D341Med (cell line): ENCODE results near the gene LRRC15.

ENCODE experiments used
- DNase-seq: peaks from one replicate; pipeline ENCODE4 v3.0.0; 2012; ENCODE audit warnings: low spot score

The LRRC15 gene

DNA sequence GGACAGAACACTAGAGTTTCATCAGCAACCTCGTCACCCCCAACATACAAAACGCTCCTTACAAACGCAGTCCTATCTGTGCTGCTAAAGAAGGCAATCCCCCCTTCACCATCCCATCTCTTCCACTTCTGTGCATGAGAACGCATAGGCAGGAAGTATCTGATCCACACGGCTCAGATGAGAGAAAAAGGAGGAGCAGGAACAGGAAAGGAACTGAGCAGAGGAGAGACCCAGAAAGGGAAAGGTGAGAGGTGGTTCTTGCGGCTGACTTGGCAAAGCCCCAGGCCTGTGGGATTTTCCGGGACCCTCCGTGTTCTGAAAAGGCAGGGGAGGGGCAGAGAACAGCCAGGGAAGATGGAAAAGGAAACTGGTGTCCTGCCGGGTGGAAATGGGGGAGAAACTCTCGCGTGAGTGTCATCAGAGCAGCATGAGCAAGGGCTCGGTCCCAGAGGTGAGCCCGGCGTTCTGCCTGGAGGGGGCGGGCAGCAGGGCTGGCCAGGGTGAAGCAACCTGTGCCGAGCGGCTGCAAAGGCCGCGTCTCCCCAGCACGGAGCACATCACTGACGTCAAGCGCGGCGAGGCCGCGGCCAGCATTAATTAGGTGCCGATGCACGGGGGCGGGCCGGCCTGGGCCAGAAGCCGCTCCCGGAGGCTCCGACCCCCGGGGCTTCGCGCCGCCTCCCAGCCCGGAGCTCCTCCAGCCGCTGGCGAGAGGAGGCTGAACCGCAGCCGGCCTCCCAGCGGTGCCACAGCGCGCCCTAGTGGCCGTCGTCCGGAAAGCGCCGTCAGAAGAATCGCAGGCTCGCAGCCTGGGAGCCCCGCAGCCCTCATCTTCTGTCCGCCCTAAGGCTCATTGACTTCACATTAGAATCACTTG lies 54.2 kb downstream of the LRRC15 start:
- peak; percentile 95 for DNase-seq

DNA sequence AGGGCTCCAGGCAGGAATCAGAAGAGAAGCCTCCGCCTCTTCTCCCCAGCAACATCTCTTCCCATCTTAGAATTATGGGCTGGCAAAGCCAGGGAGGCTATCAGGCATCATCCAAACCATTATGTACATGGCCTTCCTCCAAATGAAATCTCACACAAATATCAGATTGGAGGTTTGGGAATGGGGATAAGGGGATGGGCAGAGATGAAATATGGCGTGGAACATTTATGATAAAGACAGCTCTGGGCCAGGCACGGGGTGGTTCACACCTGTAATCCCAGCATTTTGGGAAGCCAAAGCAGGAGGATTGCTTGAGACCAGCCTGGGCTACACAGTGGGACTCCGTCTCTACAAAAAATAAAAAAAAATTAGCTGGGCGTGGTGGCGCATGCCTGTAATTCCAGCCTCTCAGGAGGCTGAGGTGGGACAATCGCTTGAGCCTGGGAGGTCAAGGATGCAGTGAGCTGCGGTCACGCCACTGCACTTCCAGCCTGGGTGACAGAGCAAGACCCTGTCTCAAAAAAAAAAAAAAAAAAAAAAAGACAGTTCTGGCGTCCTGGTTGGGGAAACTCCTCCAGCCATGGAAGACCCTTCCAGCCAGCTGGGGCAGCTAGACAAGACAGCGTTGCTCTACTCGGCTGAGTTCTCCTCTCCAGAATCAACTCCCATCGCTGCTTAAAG lies 55.0 kb downstream of the LRRC15 start:
- no peak for DNase-seq

DNA sequence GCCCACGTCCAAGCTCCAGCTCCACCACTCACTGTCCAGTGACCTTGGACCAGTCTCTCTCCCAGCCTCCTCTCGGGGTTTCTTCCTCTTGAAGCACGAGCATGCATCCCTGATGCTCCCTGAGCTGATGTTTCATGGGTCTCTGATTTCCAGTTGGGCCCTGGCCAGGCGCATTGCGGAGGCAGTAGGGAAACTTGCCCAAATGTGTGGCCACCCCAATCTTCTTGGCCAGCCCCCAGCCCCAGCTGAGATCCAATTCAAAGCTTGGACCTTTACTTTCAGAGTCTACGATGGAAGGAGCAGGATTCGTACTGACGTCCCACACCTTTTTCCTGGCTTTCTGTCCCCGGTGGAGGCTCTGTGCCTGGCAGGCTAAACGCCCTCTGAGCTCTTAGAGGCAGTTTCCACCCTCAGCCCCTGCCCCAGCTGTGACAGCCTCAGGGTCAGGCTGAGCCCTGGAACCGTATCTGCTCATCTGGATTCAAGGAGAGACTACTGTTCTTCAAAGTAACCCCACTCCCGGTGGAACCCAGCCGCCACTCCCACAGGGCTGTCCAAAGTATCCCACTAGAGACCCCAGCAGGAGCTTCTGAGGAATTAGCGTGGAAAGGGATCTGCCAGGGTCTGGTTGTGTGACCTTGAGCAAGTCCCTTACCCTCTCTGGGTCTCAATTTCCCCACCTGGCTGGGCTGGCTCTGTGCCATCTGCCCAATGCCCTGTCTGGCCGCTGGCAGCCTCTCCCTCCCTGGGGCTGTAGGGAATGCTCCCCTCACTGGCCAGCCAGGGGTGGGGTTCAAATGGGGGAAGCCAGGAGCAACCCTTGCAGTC lies 55.8 kb downstream of the LRRC15 start:
- DNase-seq, result no peak

DNA sequence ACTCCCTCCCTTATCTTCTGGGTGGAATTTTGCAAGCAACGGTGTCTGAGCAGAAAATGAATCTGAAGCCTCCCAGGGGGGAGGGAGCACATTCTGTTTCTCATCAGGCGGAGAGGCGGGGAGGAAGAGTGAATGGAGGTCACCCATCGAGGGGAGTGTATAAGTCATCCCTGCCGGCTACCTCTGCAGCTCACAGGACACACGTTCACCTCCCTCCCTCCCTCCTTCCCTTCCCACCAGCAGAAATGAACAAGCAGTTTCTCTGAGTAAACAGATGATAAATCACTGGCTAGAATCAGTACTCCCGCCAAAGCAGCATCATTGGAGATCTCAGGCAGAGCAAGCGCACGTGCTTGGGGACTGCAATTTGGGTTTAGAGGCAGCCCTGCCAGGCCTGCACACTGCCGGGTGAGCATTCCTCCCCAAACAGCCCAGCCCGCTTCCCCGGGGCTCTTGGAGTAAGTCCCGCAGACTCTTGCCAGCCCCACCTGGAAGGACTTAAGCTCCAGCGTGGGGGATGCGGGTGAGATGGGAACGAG lies 56.7 kb downstream of the LRRC15 start:
- DNase-seq, result no peak

DNA sequence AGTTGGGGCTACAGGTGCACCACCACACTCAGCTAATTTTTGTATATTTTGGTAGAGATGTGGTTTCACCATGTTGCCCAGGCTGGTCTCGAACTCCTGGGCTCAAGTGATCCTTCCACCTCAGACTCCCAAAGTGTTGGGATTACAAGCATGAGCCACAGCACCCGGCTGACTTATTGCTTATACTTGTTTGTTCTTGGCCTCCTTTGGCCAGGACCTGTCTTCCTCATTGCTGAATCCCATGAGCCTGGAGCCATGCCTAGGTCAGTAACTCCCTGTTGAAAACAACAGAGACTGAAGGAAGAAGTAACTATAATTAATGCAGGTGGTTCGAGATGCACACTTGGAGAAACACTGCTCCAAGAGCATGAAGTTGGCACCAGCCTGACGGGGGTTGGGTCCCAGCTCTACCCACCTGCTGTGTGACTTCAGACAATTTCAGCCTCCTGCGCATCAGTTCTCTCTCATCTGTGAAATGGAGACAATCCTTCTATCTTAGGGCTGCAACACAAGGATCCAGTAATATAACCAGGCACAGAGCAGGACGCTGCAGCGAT lies 57.3 kb downstream of the LRRC15 start:
- no peak for DNase-seq

DNA sequence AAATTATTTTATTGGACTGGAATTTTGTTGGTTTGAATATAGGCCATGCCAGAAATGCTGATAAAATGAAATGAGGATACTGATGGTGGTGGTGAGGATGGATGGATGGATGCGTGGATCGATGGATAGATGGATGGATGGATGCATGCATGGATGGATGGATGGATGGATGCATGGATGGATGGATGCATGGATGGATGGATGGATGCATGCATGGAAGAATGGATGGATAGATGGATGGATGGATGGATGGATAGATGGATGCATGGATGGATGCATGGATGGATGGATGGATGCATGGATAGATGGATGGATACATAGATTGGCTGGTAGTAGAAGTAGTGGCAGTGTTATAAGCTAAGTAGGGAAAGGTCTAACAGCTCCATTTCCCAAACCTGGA lies 58.5 kb downstream of the LRRC15 start:
- DNase-seq, result no peak

DNA sequence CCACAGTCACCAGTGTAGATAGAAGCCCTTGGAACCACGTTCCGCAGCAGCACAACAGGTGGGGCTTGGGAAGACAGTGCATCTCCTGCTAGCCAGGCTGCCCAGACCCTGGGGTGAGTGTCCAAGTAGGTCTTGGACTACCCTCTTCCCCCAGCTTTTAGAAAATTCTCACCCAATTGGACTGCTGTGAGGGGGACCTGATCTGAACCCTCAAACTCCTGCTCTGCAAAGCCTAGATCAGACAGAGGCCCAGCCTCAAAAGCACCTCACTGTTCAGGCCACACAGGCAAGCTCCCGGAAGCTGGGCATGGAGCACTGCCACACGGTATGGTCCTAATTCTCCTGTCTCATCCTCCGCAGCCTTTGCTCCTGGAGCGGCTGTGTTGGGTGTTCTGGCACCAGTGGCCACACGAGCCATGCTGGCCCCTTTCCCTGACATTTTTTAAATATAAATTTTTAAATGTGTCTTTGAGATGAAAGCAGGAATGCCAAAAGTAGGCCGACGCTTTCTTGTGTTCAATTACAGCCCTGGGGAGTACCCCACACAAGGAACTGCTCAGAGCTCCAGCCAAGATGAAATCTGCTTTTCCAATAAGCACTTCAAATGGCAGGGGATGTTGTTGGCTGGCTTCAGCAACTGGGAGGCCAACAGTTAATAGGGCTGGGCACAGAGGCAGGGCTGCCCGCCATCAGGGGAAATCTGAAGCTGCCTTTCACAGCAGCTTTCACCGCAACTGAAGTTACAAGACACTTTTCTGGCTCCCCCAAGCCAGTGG lies 59.3 kb downstream of the LRRC15 start:
- no peak for DNase-seq

DNA sequence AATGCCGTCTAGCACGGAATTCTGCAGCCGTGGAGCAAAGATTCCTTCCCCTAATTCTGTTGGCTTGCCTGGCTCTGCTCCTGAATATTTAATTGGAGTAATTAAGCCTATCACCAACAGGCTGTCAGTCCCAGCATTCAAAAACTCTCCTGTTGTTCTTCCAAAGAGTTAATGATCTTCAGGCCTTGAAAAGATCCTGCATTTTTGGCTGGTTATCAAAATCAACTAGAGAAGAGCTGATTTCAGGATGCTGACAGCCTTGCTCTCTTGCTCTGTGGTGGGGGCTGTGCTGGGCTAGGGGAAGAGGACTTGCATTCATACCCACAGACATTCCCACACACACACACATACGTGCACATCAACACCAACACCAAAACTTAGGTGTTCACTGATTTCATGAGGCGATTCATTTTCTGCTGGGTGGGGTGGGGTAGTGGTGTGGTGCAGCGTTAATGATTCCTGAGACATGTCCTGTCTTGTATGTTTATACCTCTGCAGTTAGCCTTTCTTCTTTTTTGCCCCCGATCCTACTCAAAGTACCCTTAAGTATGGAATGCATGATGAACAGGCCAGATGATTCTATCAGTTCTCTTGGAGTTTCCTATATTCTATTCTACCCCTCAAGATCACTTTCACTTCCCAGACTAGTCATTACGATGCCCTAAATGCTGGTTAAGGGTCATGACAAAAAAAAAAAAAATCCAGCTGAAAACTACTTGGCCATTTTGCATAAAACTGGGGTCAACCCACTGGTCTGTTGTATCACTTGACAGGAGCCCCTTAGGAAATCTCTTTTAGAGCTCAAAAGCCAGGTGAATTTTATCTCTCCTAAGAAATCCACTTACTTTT lies 60.7 kb downstream of the LRRC15 start:
- no peak for DNase-seq

DNA sequence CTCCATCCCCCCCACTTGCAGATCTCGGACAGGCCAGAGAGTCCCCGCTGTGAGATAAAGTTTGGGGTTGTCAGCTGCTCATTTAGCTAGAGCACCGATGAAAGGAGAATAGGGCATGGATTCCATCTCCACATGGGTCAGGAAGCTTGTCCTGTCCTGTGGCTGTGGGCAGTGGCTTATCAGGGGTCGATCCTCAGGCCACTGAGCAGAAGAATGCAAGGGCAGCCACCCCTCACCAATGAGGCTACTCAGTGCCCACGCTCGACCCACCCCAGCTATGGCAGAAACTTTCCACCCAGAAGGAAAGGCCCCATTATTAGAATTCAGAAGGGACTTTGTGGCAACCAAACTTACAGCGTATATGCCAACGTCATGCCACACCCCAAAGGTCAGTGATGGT lies 61.7 kb downstream of the LRRC15 start:
- no peak for DNase-seq

DNA sequence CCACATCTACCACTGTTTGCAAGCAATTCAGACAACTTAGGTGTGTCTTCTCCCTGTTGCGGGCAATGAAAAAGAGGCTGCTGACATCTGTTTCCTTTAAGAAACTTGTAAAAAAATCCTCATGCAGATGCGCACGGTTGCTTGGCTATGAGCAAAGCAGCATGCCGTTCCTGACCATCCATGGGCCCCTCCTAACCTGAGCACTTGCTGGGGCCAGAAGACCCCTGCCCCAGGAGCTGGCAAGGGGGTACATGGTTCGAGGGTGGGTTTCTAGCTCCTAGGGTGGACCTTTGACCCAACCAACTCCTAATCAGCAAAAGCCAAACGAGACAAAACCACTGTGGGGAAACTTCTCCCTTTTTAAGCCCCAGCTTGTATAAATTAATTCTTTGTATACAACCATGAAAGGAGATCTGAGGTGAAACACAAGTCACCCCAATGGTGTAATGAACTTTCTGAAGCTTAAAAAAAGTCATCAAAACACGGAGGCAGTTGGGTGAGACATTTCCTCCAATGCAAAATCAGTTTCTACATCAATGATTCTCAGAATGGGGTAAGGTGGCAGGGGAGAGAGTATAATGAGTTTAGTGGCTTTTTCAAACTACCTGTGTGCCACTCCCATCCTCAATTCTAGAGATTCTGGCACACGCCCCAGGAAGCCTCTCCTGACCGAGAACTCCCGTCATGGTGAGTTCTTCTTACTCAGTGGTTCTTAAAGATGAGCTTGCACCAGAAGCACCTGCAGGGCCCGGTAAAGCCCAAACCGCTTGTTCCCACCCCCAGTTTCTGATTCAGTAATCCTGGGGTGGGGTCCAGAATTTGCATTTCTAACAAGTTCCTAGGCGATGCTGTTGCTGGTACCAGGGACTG lies 62.5 kb downstream of the LRRC15 start:
- DNase-seq, result no peak

DNA sequence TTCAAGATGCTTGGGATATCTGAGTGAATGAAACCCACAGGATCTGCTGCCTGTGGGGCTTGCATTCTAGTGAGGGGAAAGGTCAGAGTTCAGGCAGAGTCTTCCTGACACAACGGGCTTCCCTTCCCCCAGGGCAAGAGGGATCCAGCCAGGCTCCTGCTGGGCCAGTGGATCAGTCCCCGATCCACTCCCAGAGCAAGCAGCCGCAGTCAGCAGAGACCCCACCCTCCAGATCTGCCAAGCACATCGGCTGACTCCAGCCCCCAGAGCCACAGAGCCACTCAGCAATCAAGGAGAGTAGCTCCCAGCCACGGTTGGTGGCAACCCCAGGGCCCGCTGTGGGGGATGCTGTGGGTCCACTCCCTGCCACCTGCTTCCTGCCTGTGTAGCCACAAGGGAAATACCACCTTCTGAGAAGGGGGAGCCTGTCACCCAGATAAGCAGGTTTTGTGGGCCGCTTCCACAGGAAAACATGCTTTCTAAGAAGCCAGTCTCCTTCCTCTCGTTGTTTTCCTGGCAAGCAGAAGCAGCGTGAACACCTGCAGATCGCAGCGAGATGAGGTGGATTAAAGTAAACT lies 63.3 kb downstream of the LRRC15 start:
- DNase-seq, result no peak

DNA sequence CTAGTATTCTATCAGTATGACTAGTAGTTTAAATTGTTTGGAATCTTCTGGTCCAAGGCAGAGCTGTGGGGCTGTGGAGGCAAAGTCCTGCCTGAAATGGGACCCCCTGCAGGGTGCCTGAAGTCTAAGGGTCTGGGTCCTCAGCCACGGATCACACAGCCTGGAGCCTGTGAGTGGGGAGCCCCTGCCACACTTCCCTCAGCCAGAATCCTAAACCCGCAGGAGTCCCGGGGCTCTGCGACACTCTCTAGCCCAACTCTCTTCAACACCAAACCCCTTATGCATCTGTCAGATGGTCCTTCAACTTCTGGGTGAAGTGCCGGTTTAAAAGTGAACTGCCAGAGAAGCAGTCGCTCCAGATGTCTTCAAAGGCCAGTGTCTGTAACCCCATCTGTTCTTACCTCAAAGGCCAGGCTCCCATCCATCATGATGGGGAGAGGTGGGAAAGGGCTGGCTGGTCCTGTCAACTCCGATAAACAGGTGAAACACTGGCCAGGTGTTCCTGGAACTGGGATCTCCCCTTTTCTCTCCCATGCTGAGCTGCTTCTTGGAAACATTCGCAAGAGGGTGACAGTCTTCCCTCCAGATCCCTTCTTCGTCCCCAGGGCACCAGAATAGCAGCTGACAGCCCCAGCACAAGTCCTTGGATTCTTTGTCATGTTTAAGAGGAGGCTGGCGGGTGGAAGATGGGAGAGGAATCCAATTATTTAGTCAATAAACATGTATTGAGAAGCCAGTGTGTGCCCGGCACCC lies 64.0 kb downstream of the LRRC15 start:
- no peak for DNase-seq
